Tibial artery (tissue), 4 donors: ENCODE results near the gene C2orf42.
"Not testable (repeated sequence)": the region's sequence is repeated elsewhere in the genome, so short reads cannot be mapped to it uniquely, and the experiment has no call there.

Experiments
- DNase-seq, 2 donors: peaks; one replicate each; pipeline ENCODE4 v3.0.0-alpha.2; 2019
- H3K27ac ChIP-seq, 2 donors: fragments of 200-600 bp; sonication (generic) in 1 of 2; 1 replicate in 1 of 2; 2 replicates in 1 of 2; pipeline ENCODE4 v1.5.1; 2018 to 2019; ENCODE audit warnings: mild to moderate bottlenecking in 1 of 2
- H3K27me3 ChIP-seq, 2 donors: fragments of 200-600 bp; sonication (generic) in 1 of 2; one replicate each; pipeline versions ENCODE4 v1.5.1 to v1.6.0; 2016 to 2019
- H3K36me3 ChIP-seq, 3 donors: fragments of 200-600 bp; sonication (generic) in 2 of 3; one replicate each; pipeline ENCODE4 v1.5.1; 2016 to 2019; ENCODE audit warnings: mild to moderate bottlenecking in 2 of 3
- H3K4me1 ChIP-seq, 4 donors: fragments of 200-600 bp; sonication (generic) in 2 of 4; 1 replicate in 3 of 4; 2 replicates in 1 of 4; pipeline ENCODE4 v1.5.1; 2016 to 2019
- H3K4me3 ChIP-seq, 2 donors: fragments of 200-600 bp; sonication (generic) in 1 of 2; 1 replicate in 1 of 2; 2 replicates in 1 of 2; pipeline ENCODE4 v1.5.1; 2018 to 2019; ENCODE audit warnings: mild to moderate bottlenecking in 2 of 2
- H3K9me3 ChIP-seq, 3 donors: fragments of 200-600 bp; sonication (generic) in 1 of 3; one replicate each; pipeline ENCODE4 v1.5.1; 2016 to 2019
- intact Hi-C: fragments of 100-400 bp; cut with DNase I; formaldehyde crosslinking; loops from one replicate; pipeline ENCODE4 v1.15.0; 2023; ENCODE audit warnings: low total_unique reads
- TF ChIP-seq, protein P1 (sequence below), 2 experiments: fragments of 200-600 bp in 1 of 2; fragments of 450-650 bp in 1 of 2; IDR thresholded peaks; one replicate each; pipeline ENCODE4 v1.5.1; 2017 to 2019; ENCODE audit warnings: antibody characterized with exemption in 2 of 2, mild to moderate bottlenecking in 1 of 2, moderate library complexity in 1 of 2

The C2orf42 gene

DNA sequence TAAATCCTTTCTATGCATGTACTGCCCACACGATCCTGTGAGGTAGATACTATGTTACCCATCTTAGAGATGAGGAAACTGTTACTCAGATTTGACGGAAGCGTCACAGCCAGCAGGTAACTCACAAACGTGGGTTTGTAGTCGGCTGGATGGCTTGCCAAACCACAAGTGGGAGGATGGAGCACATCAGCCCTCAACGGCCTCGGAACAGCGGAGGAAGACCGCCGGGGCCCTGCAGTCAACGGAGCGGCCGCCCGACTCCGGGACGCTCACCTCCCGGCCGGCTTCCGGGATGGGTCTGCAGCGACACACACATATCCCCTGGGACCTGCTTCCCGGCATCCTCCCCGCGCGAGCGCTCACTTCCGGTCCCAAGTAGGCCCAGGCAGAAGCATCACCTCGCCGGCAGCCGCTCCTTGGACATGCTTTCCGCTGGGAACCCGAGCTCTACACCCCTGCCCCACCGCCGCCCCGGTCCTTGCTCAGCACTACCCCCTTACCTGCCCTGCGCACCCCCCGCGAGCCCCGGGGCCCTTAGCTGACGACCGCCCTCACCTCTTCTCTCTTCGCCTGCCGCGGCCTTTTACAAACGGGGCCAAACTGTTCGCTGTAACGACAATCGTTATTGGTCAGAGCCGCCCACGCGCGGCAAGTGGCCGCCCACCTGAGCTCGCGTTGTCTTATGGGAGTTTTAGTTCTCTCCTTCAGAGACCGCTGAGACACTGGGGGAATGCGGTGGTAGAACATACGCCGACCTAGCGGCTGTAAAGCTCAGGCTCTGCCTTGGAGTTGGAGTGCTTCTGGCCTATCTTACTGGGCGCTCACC, at the start of gene C2orf42:
Gene C2orf42, minus strand, starts transcription at position 602 of the 826 bp plus-strand sequence. CDS start 9,034 bp downstream, outside the sequence.
- Histone ChIP-seq H3K27ac (peak within 1 kb of the TSS; percentile 95 to 96), H3K9me3 (no peaks in the 10 kb centered on the region), H3K27me3 (no peaks in the 10 kb centered on the region), H3K36me3 (no peaks in the 10 kb centered on the region), H3K4me1 (peaks cover 0 to 14% (median 2%) of the 10 kb centered on the region in 4 donors), H3K4me3 (peak within 1 kb of the TSS; percentile 71 to 77)
- peak; percentile 96 to 98 for DNase-seq
- intact Hi-C loops = no loop called here
- TF ChIP-seq, protein P1, sequence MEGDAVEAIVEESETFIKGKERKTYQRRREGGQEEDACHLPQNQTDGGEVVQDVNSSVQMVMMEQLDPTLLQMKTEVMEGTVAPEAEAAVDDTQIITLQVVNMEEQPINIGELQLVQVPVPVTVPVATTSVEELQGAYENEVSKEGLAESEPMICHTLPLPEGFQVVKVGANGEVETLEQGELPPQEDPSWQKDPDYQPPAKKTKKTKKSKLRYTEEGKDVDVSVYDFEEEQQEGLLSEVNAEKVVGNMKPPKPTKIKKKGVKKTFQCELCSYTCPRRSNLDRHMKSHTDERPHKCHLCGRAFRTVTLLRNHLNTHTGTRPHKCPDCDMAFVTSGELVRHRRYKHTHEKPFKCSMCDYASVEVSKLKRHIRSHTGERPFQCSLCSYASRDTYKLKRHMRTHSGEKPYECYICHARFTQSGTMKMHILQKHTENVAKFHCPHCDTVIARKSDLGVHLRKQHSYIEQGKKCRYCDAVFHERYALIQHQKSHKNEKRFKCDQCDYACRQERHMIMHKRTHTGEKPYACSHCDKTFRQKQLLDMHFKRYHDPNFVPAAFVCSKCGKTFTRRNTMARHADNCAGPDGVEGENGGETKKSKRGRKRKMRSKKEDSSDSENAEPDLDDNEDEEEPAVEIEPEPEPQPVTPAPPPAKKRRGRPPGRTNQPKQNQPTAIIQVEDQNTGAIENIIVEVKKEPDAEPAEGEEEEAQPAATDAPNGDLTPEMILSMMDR (IDR thresholded peaks at IDR 0.05) = no peak

DNA sequence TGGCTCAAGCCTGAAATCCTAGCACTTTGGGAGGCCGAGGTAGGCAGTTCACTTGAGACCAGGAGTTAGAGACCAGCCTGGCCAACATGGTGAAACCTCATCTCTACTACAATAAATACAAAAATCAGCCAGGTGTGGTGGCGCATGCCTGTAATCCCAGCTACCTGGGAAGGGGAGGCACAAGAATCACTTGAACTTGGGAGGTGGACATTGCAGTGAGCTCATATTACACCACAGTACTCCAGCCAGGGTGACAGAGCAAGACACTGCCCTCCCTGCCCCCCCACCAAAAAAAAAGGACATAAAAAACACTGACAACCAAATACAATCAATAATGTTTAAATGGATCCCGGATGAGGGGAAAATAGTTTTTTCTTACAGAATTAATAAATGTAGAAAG, 49.8 kb upstream of the C2orf42 start:
- no peak for DNase-seq
- TF ChIP-seq, protein P1 (IDR thresholded peaks at IDR 0.05) = no peak
- no peak overlapping the region for H3K4me3 ChIP-seq
- no peaks in the 10 kb centered on the region for H3K27me3 ChIP-seq
- intact Hi-C loops = loop anchor here (10.0 kb wide), 2 partner anchors 54 to 326 kb away; partner anchors contain the start of genes MXD1 and SNRPG
- H3K4me1 ChIP-seq = peaks cover 0 to 50% (median 21%) of the 10 kb centered on the region in 4 donors
- no peaks in the 10 kb centered on the region for H3K9me3 ChIP-seq
- H3K27ac ChIP-seq = no peak overlapping the region
- H3K36me3 ChIP-seq = peaks cover 0 to 25% (median 0%) of the 10 kb centered on the region in 3 donors

DNA sequence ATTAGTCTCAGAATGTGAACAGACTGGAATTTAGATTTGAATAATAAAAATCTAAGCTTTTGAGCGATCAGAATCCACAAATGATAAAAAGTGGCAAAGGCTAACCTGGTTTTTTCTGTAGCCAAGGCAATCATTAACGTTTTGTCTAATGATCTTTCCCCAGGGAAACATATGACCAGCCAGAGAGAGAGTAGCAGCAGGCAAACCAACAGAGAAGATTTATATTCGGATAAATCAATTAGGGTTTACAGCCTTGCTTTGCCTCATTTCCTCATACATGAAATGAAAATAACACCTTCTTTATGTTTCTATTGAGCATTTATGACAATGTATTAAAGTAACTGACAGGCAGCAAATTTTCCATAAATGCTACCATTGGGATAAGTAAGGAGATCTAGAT, 43.1 kb upstream of the C2orf42 start:
- H3K27ac ChIP-seq = no peak overlapping the region
- H3K27me3 ChIP-seq = no peaks in the 10 kb centered on the region
- intact Hi-C loops = no loop called here
- TF ChIP-seq, protein P1 (IDR thresholded peaks at IDR 0.05) = no peak
- H3K36me3 ChIP-seq = peaks cover 25 to 71% (median 49%) of the 10 kb centered on the region in 3 donors
- no peak for DNase-seq
- H3K4me3 ChIP-seq = no peak overlapping the region
- no peaks in the 10 kb centered on the region for H3K9me3 ChIP-seq
- H3K4me1 ChIP-seq = peaks cover 0 to 7% (median 0%) of the 10 kb centered on the region in 4 donors

DNA sequence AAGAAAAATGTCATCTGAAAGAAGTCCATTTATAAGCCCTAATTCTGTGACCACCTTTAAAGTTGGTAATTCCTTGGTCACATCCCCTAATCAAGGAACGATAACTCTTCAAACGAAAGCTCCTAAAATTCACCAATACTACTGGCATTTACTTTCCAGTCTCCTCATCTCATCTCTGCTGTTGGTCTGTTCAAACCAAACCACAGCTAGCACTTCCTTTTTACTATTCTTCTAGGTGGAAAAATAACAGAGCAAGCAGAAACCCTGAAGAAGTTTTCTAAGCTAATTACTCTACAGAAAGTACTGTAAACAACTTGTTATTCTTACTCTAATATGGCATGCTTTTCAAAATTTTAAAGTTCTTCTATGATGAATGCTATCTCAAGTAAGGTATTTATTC, 36.0 kb upstream of the C2orf42 start:
- H3K9me3 ChIP-seq = no peaks in the 10 kb centered on the region
- H3K36me3 ChIP-seq = peaks cover 74 to 81% (median 80%) of the 10 kb centered on the region in 3 donors
- H3K4me1 ChIP-seq = no peaks in the 10 kb centered on the region
- no peak for DNase-seq
- H3K4me3 ChIP-seq = no peak overlapping the region
- no peak overlapping the region for H3K27ac ChIP-seq
- intact Hi-C loops = no loop called here
- TF ChIP-seq, protein P1 (IDR thresholded peaks at IDR 0.05) = no peak
- H3K27me3 ChIP-seq = no peaks in the 10 kb centered on the region

DNA sequence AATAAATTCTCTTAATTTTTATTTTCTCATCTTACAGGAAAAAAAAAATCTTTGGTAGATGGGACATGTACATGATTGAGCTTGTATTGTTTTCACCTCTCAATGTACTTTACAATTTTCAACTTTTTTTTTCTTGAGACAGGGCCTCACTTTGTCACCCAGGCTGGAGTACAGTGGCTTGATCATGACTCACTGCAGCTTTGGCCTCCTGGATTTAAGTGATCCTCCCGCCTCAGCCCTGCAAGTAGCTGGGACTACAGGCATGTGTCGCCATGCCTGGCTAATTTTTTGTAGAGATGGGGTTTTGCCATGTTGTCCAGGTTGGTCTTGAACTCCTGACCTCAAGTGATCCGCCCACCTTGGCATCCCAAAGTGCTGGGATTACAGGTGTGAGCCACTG, 32.5 kb upstream of the C2orf42 start:
- H3K27me3 ChIP-seq, H3K9me3 ChIP-seq, H3K27ac ChIP-seq, DNase-seq, H3K4me3 ChIP-seq, H3K4me1 ChIP-seq, intact Hi-C loops: not testable (repeated sequence)
- peaks cover 78 to 86% (median 83%) of the 10 kb centered on the region in 3 donors for H3K36me3 ChIP-seq

DNA sequence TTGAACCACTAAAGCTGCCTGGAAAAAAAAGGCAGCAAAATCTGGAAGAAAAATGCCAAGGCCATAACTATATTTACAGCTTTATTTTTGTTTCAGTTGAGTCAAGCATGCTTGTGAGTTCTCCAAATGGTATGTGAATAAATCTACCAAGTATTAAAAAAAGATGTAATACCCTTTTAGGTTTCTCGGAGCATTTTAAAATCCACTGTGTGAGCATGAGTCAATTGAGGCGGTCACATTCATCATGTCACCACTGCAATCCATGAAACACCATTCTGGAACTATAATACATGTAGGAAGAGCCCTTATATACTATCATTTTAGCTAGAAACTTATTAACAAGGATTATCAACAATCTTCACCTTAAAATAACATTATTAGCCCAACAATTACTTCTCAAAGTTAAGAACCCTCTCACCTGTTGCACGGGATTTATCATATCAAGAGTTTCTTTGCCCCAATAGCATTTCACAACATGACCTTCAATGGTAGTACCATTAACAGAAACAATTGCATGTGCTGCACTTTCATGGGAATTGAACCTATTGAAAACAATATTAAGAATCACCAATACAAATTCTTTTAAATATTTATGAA, 24.2 kb upstream of the C2orf42 start:
- Histone ChIP-seq H3K4me1 (peaks cover 0 to 28% (median 5%) of the 10 kb centered on the region in 4 donors), H3K27ac (peak overlapping the region in 1 of 2 donors; percentile 37), H3K27me3 (no peaks in the 10 kb centered on the region), H3K36me3 (peaks cover 41 to 70% (median 50%) of the 10 kb centered on the region in 3 donors), H3K9me3 (no peaks in the 10 kb centered on the region), H3K4me3 (no peak overlapping the region)
- DNase-seq = no peak
- TF ChIP-seq, protein P1 (IDR thresholded peaks at IDR 0.05) = no peak
- intact Hi-C loops = no loop called here
